Myocyte (in vitro differentiated cells): Measurements from ENCODE around the gene TBX10. TPM values are rescaled to one million over a fixed set of nuclear protein-coding genes. Genes with fewer than 3 reads are reported as not detected.
"Not testable (repeated sequence)": the region's sequence is repeated elsewhere in the genome, so short reads cannot be mapped to it uniquely, and the experiment has no call there.

Experiments used
- DNase-seq: peaks from one replicate; pipeline ENCODE4 v3.0.0-alpha.2; 2012; ENCODE audit warnings: low read depth
- total RNA-seq: library from RNA; depleted of rRNA; stranded (reverse); fragments of >200 nt; gene quantifications from 2 replicates; pipeline ENCODE4 v1.2.3, GENCODE V29; 2014

The TBX10 gene
- total RNA-seq, 1 donor from 2014 or later: not detected

DNA sequence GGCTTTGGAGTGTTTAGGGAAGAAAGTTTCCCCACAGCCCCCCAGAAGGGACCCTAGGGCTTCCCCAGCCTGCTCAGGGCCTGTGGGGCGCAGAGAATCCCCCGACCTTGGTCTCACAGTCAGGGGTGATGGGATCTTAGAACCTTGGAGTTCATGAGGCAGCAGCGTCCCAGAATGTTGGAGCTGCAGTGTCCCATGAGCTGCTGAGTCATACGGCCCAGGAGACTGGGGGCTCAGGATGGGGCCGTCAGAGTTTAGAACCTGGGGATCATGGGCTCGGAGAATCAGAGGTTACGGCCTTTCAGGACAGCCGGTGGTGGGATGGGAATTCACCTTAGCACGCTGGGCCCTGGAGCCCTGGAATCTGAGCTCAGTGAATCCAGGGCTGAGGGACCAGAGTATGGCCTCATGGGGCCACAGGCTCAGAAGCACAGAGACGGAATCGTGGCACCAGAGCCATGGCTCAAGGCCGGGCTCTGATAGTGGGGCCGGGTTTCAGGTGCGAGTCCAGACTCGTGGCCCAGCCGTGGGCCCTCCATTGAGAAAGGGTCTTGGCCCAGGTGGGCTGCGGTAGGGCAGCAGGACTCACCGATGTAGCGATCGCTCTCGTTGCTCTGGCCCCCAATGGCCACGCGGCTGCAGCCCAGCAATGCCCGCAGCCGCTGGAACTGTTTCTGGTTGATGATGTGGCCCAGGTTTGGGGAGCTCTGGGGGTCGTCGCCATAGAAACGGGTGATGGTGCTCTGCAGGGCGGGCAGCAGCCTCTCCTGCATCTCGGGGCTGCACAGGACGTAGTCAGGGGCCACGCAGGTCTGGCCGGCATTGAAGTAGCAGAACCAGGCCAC is 25.4 kb upstream of the TBX10 start:
- no peak for DNase-seq

DNA sequence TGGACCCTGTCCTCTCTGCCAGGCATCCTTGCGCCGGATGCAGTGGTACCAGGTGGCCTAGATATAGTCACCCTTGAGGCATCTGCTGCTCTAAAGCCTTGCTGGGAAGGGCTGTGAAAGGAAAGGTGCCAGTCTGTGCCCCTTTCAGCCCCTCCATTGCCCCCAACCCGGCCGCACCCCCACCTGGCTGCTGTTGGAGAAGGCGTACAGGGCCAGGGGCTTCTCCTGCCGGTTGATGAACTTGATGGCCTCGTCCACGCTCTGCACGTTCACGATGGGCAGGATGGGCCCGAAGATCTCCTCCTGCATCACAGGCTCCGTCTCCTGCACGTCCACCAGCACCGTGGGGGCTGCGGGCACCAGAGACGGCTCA is 24.6 kb upstream of the TBX10 start:
- no peak for DNase-seq

DNA sequence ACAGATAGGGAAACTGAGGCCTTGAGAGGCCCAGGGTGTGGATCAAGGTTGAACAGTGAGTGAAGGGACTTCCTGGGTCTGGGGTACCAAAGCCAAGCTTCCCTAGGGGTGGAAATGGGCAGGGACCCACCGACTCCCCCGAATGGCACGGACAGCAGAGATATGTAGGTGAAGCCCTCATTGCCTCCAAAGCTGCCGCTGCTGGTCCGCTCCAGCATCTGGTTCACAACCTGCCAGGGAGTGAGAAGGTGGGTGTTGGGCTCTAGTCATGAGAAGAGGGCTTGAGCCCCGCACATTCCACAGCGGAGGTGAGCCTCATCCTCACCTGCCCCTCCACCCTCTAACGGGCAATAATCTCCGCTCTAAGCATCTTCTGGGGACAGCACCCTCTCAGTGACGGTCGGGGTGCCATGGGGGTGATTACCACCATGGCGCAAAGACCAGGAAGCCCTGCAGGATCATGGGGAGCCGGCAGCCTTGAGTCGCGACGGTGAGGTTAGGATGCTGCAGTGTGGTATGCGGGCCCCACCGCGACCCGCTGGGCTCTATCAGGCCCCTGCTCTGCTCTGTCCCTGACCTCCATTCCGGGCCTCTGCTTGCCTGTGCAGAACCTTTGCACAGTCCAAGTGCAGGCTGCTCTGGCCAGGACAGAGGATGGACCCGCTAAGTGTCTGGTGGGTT is 24.1 kb upstream of the TBX10 start:
- DNase-seq: no peak

DNA sequence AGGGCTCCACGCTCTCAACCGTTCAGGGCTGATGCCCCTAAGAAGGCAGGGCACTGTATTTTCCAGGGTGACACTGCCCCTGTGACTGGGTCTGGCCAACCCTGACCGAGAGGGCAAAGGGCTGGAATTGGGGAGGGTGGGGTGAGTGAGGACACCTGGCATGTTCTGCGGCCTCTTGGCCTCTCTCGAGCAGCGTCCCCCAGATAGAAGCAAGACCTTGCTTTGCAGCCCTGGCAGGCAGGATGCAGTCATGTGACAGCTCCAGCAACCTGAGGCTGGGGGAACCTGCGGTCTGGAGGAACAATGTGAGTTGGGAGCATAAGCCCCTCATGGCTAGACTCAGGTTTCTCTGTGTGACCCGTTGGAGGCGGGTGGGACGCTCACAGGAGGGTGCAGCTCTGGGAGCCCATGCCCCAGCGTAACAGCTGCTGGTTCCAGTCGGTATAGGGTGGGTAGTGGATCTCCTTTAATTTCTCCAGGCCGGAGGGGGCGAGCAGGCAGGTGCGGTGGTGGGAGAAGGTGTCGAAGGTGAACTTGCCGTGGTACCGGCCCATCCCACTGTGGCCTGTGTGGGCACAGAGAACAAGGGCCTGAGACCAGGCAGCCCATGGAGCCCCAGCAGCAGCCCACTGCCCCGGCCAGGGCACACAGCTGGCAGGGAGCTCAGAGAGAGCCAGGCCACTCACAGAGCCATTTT is 23.4 kb upstream of the TBX10 start:
- DNase-seq: no peak

DNA sequence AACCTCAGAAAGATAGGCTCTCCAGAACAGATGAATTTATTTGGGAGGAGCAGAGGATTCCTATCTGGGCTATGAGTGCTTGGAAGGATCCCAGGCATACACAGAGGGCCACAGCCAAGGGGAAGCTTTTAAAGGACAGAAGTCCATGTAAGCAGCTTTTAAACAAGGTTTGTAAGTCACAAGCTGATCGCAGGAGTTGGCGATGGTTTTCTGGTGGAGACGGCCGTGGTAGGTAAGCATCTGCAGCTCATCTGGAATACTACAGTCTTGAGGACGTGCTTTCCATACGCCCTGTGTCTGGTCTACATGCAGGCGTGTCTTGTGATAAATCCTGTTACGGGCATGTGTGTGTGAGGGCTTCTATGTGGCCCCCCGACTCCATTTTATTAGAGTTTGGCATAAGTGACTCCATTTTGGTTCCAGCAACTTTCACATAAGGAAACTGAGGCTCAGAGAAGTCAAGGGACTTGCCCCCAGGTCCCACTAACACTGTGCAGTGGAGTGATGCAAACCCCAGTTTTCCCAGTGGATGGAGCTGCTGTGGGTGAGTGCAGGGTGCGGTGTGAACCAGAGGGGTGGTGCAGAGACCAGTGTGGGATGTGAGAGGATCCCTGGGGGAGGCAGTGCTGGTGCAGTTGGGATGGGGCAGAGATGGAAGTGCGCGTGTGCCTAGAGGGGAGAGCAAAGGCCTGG is 22.7 kb upstream of the TBX10 start:
- no peak for DNase-seq

DNA sequence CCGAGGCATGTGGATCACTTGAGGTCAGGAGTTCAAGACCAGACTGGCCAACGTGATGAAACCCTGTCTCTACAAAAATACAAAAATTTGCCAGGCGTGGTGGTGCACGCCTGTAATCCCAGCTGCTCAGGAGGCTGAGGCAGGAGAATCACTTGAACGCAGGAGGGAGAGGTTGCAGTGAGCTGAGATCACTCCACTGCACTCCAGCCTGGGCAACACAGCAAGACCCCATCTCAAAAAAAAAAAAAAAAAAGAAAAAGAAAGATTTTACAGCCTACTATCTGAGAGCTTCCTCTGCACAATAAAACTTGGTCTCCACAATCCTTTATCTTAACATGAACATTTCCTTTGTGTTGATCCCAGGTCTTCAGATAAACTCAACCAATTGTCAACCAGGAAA is 21.2 kb upstream of the TBX10 start:
- DNase-seq: not testable (repeated sequence)

DNA sequence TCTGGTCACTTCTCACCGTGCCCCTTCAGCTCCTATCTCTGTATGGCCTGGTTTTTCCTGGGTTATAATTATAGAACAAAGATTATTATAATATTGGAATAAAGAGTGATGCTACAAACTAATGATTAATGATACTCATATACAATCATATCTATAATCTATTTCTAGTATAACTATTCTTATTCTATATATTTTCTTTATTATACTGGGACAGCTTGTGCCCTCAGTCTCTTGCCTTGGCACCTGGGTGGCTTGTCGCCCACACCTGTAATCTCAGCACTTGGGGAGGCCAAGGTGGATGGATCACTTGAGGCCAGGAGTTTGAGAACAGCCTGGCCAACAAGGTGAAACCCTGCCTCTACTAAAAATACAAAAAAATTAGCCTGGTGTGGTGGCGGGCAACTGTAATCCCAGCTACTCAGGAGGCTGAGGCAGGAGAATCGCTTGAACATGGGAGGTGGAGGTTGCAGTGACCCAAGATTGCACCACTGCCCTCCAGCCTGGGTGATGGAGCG is 20.1 kb upstream of the TBX10 start:
- not testable (repeated sequence) for DNase-seq

DNA sequence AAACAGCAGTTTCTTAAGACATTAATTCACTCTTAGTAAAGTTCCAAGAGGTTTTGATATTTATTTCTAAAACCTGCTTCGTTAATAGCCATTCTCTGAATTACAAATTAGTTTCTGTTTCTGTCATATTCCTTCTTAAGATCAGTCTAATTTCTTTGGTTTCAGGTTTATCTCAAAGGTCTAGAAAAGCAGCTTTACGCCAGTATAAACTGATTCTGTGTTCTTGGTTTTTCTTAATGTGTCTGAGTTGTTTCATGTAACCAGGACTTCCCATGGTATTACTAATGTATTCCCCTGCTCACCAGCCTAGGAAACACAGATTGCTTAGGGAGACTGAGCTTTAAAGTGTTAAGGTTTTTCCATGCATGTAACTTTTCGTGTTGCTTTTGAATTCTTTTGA is 17.7 kb upstream of the TBX10 start:
- no peak for DNase-seq

DNA sequence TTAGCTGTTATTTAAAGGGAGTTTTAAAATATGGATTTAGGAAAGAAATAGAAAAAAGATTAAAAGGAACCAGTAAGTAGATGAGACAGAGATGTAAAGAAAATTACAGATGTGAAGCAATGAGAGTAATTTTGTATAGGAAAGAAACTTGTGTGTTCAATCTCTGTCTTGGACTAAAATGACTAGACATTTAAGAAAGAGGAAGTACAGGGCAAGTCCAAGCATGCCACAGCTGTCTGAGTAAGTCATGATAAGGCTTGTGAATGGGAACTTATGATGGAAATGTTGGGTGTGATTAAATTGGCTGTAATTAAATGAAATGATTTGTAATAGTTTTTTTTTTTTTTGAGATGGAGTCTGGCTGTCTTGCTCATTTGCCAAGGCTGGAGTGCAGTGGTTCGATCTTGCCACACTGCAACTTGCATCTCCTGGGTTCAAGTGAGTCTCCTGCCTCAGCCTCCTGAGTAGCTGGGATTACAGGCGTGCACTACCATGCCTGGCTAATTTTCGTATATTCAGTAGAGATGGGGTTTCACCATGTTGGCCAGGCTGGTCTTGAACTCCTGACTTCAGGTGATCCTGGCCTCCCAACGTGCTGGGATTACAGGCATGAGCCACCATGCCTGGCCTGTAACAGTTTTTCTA is 16.8 kb upstream of the TBX10 start:
- DNase-seq: no peak

DNA sequence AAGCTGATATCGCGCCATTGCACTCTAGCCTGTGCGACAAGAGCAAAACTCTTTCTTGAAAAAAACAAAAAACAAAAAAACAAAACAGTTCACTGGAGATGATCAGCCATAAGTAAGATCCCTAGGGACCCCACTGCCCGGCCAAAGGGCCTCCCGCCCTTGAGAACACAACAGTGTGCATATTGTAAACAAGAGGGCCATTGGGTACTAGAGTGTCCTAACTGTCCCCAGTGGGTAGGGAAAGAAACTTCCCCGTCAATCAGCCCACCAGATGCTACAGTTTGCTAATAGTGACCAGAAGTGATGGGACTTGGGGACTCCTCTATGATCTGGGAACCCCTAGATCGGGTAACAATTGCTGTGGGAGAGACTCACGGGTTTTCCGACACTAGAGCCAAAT is 14.7 kb upstream of the TBX10 start:
- DNase-seq: no peak

DNA sequence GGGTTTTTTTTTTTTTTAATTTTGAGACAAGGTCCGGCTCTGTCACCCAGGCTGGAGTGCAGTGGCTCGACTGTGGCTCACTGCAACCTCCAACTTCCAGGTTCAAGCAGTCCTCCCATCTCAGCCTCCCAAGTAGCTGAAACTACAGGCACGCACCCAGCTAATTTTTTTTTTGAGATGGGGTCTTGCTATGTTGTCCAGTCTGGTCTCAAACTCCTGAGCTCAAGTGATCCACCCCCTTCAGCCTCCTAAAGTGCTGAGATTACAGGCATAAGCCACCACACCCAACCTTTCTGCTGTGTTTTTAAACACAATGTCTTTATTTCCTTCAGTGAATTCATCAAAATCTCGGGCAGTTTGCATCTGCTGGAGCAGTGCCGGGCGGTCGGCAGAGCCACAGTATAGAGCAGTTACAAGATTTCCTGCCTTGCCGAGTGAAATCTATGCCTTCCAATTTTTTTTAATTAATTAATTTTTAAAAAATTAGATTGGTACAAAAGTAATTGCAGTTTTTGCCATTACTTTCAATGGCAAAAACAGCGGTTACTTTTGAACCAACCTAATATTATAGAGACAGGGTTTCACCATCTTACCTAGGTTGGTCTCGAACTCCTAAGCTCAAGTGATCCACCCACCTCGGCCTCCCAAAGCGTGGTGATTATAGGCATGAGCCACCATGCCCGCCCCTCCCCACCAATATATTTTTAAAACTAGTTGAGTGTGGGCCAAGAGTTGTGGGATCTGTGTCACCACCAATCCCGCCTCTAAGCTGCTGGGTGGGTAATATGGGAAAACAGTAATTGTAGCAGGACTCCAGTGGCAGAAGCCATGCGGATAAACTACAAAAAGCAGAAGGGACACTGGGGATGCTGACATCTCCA is 13.6 kb upstream of the TBX10 start:
- no peak for DNase-seq

DNA sequence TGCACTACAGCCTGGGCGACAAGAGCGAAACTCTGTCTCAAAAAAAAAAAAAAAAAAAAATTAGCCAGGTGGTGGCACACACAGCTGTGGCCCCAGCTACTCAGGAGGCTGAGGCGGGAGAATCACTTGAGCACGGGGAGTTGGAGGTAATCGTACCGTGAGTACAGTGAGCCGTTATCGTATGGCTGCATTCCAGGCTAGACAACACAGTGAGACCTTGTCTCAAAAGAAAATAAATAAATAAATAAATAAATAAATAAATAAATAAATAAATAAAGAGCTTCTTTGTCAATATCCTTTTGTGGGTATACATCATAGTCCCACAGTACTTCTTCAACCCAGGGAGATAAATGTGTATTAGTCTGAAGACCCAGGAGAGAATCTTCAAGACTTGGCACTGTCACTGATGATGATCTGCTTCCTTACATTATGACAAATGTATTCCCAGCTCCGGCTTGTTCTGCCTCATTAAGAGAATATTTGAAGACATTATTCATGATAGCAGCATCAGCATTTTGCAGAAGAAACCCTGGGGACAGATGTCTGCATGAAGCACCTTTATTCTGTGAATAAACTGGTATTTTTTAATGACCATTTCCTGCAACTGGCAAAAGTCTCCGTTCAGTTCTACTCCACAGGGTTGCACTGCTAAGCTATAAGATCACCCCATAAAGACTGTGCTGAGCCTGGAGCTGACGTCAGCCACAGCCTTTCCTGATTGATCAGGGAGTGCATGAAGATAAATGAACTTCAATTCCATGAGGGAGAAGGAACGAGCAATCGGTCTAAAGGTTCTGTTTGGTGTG is 12.6 kb upstream of the TBX10 start:
- no peak for DNase-seq

DNA sequence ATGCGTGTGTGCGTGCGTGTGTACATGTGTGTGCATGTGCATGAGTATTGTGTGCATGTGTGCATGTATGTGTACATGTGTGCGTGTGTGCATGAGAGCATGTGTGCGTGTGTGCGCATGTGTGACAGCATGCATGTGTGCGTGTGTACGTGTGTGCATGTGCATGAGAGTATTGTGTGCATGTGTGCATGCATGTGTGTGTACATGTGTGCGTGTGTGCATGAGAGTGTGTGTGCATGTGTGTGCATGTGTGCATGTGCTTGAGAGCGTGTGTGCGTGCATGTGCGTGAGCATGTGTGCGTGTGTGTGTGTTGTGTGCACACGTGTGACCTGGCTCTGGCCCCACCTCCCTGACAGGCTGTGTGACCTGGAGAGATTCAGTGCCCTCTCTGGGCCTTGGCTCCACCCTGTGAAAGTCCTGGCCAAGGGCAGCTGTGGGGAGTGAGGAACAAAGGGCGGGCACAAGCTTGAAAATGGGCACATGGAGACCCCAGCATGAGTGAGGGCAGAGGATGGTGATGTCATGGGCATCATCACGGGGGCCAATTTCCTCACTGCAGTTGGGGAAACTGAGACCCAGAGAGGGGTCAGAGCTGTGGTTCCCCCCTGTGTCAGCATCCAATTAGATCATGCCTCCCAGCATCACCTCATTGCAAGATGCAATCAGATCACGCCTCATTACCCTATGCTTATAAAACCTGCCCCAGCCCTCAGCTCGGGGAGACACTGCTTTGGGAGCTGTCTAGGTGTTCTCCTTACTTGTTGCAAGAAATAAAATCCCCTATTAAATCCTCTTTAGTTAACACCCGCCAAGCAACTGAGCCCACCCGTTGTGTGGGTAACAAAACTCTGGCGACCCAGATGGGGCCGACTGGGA is 10.3 kb upstream of the TBX10 start:
- DNase-seq: no peak

DNA sequence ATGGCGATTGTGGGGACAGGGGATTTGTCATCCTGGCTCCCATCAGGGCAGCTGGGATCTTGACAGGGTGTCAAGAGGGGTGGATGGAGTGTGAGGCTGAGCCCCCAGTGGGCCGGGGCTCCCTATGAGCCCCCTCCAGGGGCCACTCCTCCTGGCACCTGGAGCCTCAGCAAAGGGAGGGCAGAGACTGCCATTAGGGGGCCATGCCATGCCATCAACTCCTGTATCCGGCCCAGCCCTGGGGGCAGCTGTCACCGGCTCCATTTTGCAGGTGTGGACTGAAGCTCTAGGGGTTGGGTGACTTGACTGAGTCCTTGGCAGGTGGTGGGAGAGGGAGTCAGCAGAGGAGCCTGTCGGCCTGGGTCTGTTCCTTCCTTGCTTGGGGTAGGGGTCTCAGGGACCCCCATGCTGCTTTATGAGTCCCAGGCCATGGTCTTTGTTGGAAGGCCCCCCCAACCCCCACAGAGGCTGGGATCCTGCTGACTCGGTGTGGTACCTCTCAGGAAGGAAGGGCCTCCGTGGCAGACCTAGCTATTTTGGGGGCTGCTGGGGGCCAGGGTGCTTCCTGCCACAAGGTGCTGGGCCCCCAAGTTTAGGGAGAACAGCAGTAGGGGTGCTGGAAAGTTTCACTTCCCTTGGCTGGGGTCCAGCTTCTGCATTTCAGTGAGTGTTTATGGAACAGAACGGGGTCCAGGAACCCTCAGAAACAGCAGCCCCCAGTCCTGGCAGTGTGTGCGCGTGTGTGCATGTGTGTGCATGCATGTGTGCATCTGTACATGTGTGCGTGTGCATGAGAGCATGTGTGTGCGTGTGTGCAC is 9.4 kb upstream of the TBX10 start:
- DNase-seq: no peak

DNA sequence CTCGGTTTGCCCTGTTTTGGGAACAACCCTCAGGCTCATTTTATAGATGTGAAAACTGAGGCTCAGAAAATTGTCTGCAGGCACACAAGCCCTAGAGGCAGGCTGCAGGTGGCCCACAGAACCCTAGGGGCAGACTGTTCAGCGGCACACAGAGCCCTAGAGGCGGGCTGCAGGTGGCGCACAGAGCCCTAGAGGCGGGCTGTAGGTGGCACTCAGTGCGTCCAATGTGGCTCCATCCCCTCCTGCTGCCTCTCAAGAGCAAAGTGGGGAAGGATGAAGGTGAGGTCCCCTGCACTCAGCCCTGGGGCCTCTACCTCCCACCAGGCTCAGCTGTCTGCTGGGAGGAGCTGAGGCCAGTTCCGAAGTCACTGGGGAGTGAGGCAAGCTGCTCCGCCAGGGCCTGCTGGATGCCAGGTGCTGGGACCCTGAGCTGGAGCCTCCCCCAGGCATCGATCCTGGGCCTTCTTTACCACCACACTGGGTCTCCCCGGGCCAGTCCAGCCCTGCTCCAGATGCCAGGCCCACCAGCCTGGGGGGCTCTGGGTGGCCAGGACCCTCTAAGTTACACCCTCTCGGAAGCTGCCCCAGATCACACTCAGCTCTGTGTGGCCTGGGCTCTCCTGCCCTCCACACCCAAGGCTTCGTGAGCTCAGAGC is 8.7 kb upstream of the TBX10 start:
- DNase-seq: no peak

DNA sequence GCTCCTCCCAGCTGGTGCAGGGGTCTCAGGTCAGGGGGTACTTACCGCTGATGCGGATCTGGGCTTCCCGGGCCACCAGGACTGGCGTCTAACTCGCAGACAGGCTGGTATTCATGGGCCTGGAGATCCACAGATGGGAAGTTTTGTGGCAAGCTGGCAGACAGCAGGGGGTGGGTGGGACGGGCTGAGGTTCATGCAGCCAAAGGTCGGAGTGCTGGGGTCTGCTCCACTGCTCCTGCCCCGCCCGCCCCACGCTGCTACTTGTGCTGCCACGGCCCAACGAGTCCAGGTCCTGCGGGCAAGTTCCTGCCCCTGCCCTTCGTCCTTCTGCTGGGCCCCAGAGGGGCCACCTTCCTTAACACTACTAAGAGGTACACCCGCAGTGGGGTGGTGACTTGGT is 7.9 kb upstream of the TBX10 start:
- DNase-seq: no peak
